GM19043 (cell line): ENCODE results near the gene FAM161A.
A peak's percentile ranks its signal among the peaks of the same experiment; 100 is the strongest.

Experiments
- ATAC-seq: cut with Tn5 transposase; IDR thresholded peaks from one replicate; pipeline ENCODE4 v1.9.1; 2021; ENCODE audit warnings: low read depth; ENCODE audit not compliant: unreplicated experiment

FAM161A gene

GRCh38 chr2:61787941-61788563, 65.8 kb downstream of the FAM161A start:
- ATAC-seq: no peak

- no peak for ATAC-seq
Observed at GRCh38 chr2:61786876-61787275, 67.0 kb downstream of the FAM161A start.

DNA sequence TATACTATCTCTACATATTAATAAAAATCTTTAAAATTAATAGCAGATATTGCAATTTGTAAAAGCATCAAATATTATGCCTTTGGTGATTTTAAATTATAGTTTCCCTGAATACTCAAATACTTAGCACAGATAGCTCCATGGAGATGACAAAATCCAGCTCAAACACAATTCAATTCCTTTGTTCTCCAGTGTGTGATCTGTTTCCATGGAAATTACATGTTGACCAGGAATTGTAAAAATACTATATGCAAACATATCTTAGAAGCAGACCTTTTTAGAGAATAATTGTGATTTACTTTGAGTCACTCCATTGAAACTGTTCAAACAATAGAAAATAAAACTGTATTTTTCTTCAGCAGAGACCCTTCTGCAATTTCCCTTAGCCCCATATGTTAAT, 68.3 kb downstream of the FAM161A start:
- no peak for ATAC-seq

DNA sequence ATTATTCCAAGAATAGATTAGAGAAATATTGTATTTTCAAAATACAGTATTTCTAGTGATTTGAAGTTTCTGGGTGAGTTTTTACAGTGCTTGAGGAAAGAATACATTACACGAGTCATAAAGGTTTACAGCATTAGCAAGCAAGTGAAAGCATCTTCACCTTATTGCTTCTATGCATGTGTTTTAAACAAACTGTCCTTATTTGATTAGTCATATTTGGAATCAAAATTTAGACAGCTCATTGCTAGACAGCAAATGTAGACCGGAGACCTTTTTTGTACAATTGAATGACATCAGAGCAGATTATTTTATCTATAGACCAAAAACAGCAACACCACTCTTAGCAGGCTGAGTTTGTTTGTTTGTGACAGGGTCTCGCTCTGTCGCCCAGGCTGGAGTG, 69.2 kb downstream of the FAM161A start:
- ATAC-seq: no peak

DNA sequence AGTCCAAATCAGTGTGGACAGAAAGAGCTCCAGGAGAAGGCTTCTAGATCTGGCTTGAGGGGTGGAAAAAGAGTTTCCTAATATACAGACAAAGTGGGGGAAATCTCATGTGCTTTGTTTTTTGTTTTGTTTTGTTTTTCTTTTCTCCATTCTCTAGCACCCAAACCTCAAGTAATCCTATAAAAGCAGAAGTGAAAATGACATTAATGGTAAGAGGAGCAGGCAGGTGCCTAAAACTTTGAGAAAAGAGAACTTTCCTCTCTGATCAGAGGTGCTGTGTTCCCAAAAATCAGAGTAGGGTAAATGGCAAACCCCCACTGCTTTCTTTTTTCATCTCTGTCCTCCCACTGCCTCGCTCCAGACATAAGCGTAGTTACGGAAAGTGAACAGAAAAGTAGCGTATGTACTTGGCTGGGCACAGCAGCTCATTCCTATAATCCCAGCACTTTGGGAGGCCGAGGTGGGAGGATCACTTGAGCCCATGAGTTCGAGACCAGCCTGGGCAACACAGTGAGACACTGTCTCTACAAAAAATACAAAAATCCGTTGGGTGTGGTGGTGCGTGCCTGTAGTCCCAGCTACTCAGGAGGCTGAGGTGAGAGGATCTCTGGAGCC, 77.8 kb downstream of the FAM161A start:
- ATAC-seq: peak; percentile 77
